SH-SY5Y (cell line): ENCODE measurements around the gene SPATA25.

Experiments
- GATA2 ChIP-seq: IDR thresholded peaks from 2 replicates; pipeline ENCODE4 v1.6.1; 2011; ENCODE audit warnings: mild to moderate bottlenecking, low read depth, low read length
- GATA3 ChIP-seq: IDR thresholded peaks from 2 replicates; pipeline ENCODE4 v1.6.1; 2011; ENCODE audit warnings: low read depth, mild to moderate bottlenecking, low read length, moderate library complexity

GRCh38 chr20:45883100-45883469, 4.3 kb downstream of the SPATA25 start:
- TF ChIP-seq GATA2 (no peak), GATA3 (no peak)
